BE2C (cell line): Measurements from ENCODE around the gene LGALS9.
"Not testable (repeated sequence)": the region's sequence is repeated elsewhere in the genome, so short reads cannot be mapped to it uniquely, and the experiment has no call there.

Source experiments
- DNase-seq: peaks from one replicate; pipeline ENCODE4 v3.0.0-alpha.2; 2020
- H3K27me3 ChIP-seq: fragments of 250-450 bp; sonication (Bioruptor Pico); 2 replicates; pipeline ENCODE4 v1.5.1; 2020; ENCODE audit warnings: mild to moderate bottlenecking
- H3K36me3 ChIP-seq: fragments of 250-450 bp; sonication (Bioruptor Pico); 2 replicates; pipeline ENCODE4 v1.5.1; 2020; ENCODE audit warnings: mild to moderate bottlenecking
- H3K4me1 ChIP-seq: fragments of 250-450 bp; sonication (Bioruptor Pico); 2 replicates; pipeline ENCODE4 v1.5.1; 2020
- H3K4me3 ChIP-seq: 2 replicates; pipeline ENCODE4 v1.5.1; 2011; ENCODE audit warnings: low read depth, low read length
- H3K9me3 ChIP-seq: fragments of 250-450 bp; sonication (Bioruptor Pico); 2 replicates; pipeline ENCODE4 v1.5.1; 2020
- CTCF ChIP-seq: IDR thresholded peaks from 2 replicates; pipeline ENCODE4 v1.5.1; 2012; ENCODE audit warnings: mild to moderate bottlenecking, low read depth, low read length

LGALS9 gene

DNA sequence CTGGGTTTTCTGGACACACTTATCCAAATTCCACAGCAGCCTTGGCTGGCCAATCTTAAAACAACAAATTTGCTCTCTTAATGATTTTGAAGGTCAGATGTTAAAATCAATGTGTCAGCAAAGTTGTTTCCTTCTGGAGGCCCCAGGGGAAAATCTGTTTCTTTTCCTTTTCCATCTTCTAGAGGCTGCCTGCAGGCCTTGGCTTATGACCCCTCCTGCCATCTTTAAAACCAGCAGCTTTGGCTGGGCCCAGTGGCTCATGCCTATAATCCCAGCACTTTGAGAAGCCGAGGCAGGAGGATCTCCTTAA lies 3.0 kb downstream of the LGALS9 start:
- no peak overlapping the region for H3K4me3 ChIP-seq

DNA sequence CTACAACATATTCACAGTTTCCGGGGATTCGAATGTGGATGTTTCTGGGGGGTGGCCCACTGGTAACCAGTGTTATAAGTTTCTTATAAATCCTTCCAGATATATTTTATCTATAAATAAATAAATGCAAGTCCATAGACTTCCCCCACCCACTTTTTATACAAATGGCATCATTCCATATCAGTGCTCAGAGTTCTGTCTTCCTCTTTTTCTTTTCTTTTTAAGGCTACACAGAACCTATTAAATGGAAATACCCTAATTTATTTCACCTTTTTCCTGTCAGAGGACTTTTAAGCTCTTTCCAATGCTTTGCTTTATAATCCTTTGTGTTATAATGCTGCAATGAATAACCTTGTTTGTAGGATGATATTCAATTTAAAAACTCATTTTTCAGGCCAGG lies 3.8 kb downstream of the LGALS9 start:
- Histone ChIP-seq H3K9me3 (no peaks in the 10 kb centered on the region), H3K27me3 (no peaks in the 10 kb centered on the region), H3K36me3 (no peaks in the 10 kb centered on the region), H3K4me3 (no peak overlapping the region), H3K4me1 (no peaks in the 10 kb centered on the region)
- DNase-seq = no peak
- no peak for TF ChIP-seq CTCF

More for the DNA sequence above, 3.0 kb downstream of the LGALS9 start:
- H3K36me3 ChIP-seq = no peaks in the 10 kb centered on the region
- no peaks in the 10 kb centered on the region for H3K9me3 ChIP-seq
- no peaks in the 10 kb centered on the region for H3K27me3 ChIP-seq
- DNase-seq = no peak
- no peaks in the 10 kb centered on the region for H3K4me1 ChIP-seq
- no peak for TF ChIP-seq CTCF

DNA sequence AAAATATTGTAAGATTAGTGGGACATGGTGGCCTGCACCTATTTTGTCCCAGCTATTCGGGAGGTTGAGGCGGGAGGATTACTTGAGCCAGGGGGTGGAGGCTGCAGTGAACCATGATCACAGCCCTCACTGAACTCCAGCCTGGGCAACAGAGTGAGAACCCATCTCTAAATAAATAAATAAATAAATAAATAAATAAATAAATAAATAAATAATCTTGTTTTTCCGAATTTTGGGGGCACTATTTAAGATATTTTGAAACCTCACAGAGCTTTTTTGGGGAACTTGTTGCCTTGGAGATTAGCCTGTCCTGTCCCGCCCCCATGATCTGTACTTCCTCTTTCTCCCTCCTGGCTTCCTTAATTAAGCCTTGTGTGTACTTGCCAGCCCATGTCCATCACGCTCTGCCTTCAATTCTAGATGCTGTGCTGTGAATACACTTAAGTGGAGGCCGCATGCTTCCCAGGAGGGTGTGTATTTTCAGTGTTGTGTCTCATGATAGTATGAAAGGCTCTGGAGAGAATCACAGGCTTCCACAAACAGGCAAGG lies 4.4 kb downstream of the LGALS9 start:
- DNase-seq = no peak
- Histone ChIP-seq H3K4me3 (no peak overlapping the region), H3K36me3 (no peaks in the 10 kb centered on the region), H3K27me3 (no peaks in the 10 kb centered on the region), H3K4me1 (no peaks in the 10 kb centered on the region), H3K9me3 (no peaks in the 10 kb centered on the region)
- no peak for TF ChIP-seq CTCF

GRCh38 chr17:27636005-27636520 lies 5.1 kb downstream of the LGALS9 start:
- H3K27me3 ChIP-seq, H3K4me1 ChIP-seq, H3K4me3 ChIP-seq: not testable (repeated sequence)

GRCh38 chr17:27637818-27638217 lies 6.8 kb downstream of the LGALS9 start:
- H3K36me3 ChIP-seq, H3K4me3 ChIP-seq, H3K4me1 ChIP-seq, H3K27me3 ChIP-seq, DNase-seq, H3K9me3 ChIP-seq: not testable (repeated sequence)

More at GRCh38 chr17:27636005-27636520, 5.1 kb downstream of the LGALS9 start:
- not testable (repeated sequence) for H3K36me3 ChIP-seq, H3K9me3 ChIP-seq, DNase-seq

DNA sequence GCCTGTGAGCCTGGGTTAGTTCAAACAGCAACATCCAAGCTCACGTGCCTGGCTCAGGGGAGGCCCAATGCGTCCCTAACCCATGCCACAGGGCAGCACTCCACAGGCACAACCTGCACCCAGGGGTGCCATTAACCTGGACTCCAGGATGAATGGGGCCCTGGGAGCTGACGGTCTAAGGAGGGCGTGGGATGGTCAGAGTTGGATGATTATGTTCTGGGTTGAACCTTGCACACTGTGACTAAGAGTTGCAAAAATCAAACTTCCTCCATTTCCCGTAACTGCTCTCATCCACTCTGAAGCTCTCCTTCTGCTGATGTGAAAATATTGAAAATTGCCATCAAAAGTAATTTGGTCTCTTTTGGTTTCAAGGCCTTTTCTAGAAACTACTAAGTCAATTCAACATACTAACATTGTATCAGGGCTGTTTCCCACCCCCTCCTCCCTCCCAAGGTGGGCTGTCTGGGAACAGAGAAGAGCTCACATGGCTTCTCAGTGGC lies 7.5 kb downstream of the LGALS9 start:
- not testable (repeated sequence) for H3K4me1 ChIP-seq, H3K36me3 ChIP-seq, H3K27me3 ChIP-seq, DNase-seq, H3K9me3 ChIP-seq, H3K4me3 ChIP-seq

DNA sequence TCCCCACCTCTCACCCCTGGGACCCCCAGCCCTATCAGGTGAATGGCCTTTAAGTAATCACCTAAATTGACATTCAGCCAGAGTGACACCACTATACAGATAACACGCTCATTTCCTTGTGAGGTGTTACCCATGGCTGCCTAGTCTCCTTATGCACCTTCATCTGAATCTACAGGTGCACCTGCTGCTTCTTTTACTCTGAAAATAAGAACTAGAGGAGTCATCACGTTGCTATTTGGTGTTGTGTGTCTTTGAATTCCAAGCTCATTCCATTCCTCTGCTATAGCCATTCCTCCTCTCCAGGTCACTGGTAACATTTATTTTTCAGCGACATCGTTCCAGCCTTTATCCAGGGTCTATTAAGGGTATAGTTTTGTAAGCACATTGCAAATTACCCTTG lies 9.8 kb downstream of the LGALS9 start:
- Histone ChIP-seq H3K4me3 (no peak overlapping the region), H3K27me3 (no peaks in the 10 kb centered on the region), H3K9me3 (no peaks in the 10 kb centered on the region), H3K4me1 (no peaks in the 10 kb centered on the region), H3K36me3 (no peaks in the 10 kb centered on the region)
- no peak for TF ChIP-seq CTCF
- no peak for DNase-seq

GRCh38 chr17:27644586-27644985 lies 13.6 kb downstream of the LGALS9 start:
- no peaks in the 10 kb centered on the region for H3K27me3 ChIP-seq
- H3K36me3 ChIP-seq = no peaks in the 10 kb centered on the region
- no peak for DNase-seq
- no peak for TF ChIP-seq CTCF
- no peak overlapping the region for H3K4me3 ChIP-seq
- no peaks in the 10 kb centered on the region for H3K9me3 ChIP-seq
- H3K4me1 ChIP-seq = no peaks in the 10 kb centered on the region
